HG02763 (cell line): Measurements from ENCODE around the gene FBXW2.

Source experiments
- ATAC-seq: cut with Tn5 transposase; IDR thresholded peaks from one replicate; pipeline ENCODE4 v1.9.1; 2021; ENCODE audit warnings: mild to moderate bottlenecking, moderate library complexity; ENCODE audit not compliant: unreplicated experiment

Gene FBXW2

GRCh38 chr9:120780367-120780766, 12.8 kb downstream of the FBXW2 start:
- ATAC-seq: no peak

DNA sequence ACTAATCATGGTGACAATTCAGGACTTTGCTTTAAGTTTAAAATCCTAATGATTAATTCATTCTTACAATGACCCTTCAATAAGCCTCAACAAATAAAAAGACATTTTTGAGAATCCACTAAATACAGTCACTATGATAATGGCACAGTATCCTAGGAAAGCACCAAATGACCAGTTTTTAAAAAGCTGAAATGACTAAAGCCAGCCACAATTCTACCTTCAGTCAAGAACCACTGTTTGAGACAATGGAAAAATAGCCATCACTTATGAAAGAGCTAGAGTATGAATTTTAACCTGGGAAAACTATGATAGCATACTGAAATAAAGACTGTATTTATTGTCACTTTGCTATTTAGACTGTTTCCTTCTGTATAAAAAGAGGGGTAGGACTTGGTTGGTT, 14.0 kb downstream of the FBXW2 start:
- ATAC-seq: no peak

- no peak for ATAC-seq
These were observed 14.5 kb downstream of the FBXW2 start for GRCh38 chr9:120778758-120779157.

- no peak for ATAC-seq
These were observed 16.0 kb downstream of the FBXW2 start for GRCh38 chr9:120777229-120777628.

GRCh38 chr9:120776788-120777187, 16.4 kb downstream of the FBXW2 start:
- ATAC-seq: no peak

DNA sequence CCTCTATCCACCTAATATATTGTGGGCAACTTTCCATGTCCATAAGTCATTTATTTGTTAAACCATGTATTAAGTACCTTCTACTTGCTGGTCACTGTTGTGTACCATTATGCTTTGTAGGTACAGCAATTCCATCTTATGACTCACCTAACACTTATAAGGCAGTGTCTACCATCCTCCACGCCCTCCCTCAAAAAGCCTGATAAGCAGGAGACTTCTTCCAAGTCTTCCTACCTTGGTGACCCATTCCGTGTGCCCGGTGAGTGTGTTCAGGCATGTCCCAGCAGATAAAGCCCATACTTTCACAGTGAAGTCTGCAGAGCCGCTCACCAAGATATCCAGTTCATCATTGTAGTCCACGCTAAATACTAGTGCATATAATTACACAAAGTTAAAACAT, 17.4 kb downstream of the FBXW2 start:
- no peak for ATAC-seq

- no peak for ATAC-seq
These were observed 18.5 kb downstream of the FBXW2 start for GRCh38 chr9:120774719-120775118.

- ATAC-seq: no peak
These were observed 20.0 kb downstream of the FBXW2 start for GRCh38 chr9:120773256-120773655.

DNA sequence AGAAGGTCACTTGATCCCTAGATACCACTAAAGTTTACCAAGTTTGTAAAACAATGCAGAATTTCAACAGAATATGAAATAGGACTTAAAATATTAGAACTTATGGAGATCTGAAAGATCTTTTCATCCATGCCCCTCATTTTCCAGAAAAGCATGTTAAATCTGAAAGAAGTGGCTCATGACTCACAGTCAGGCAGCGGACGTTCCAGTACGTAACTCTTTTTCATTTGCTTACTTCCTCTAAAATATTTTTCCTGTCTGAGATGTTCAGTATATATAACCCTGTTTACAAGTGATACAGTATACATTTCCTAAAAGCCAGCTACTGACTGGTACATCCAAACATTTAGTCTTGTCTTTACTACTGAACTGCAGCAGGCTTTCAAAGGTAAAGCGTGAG, 22.3 kb downstream of the FBXW2 start:
- no peak for ATAC-seq

DNA sequence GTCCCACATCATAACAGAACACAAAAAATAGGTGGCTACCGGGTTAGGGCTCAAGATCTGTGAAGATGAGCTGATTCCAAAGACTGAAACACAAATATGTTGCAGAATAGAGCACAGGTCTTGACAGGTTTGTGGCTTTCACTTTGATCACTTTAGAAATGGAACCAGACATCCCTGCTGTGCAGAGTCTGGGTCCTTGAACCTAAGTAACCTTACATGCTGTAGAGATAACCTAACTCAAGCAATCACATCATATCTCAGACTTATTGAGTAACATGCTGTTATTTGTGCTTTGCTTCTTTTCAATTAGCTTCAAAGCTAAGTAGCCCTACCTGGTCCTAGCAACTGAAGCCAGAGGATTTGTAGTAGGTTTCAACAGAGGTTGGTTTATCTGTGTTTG, 24.3 kb downstream of the FBXW2 start:
- no peak for ATAC-seq

DNA sequence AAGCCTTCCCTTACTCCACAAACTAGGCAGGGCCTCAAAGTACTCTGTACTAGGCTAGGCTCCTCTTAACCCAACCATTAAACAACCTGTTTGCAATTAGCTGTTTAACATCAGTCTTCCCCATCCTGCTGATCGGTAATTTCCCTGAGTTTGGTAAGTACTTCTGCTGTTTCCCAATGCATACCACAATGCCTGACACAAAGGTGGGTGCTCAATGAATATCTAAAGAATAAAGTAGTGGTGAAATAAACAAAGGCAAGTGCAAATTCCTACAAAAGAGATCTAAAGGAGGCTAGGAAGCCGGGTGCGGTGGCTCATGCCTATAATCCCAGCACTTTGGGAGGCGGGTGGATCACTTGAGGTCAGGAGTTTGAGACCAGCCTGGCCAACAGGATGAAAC, 25.0 kb downstream of the FBXW2 start:
- ATAC-seq: no peak

DNA sequence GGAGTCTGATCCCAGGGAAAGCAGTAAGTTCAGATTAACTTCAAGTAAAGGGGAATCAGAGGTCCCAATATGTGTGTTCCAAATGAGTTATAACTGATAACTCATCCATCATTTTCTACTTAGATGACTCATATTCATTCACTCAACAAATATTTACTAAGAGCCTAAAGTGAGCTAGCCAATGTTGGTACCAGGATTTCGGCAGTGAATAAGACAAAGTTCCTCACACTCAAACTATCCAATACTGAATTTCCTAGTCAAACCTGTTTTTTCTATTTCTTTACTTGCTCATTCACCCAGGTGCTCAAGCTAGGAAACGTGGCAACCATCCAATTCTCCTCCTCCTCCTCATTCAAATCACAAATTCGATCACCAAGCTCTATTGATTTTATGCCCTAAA, 25.8 kb downstream of the FBXW2 start:
- ATAC-seq: no peak

DNA sequence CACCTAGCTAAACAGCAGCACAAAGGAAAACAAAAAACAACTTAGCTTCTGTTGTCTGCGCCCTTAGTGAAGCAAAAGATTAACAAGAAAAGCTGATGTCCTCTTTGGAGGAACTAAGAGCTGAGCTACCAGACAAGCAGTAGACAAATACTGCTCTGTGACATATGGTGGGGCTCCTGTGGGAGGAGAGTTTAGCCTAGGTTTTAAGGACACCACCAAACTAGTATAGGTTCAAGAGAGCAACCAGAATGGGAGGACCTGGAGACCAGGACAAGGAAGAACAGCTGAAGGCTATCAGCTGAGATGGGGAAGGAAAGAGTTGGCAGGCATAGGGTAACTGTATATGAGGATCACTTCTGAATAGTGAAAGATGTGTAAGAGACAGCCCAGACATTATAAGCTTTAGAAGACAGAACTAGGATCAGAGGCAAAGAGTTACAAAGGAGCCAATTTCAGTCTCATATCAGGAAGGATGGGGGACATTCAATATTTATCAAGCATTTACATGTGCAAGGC, 27.2 kb downstream of the FBXW2 start:
- no peak for ATAC-seq

GRCh38 chr9:120764476-120764875, 28.7 kb downstream of the FBXW2 start:
- no peak for ATAC-seq

DNA sequence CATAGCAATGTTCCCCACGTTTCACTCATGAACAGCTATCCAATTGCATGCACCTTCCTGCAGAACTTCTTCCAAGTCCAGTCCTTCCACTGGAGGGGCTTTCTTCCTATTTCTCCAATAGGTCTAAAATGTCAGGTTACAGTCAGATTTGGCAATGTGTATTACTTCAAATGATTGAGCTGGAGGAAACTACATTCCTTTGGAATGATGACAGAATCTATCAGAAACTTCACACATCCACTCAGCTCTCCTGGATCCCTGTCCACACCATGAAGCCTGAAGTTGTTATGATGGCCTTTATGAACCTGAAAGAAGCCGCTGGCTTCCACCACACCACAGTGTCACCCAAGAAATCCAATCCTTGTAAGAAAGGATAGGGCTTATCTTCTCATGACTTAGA, 32.2 kb downstream of the FBXW2 start:
- ATAC-seq: no peak

DNA sequence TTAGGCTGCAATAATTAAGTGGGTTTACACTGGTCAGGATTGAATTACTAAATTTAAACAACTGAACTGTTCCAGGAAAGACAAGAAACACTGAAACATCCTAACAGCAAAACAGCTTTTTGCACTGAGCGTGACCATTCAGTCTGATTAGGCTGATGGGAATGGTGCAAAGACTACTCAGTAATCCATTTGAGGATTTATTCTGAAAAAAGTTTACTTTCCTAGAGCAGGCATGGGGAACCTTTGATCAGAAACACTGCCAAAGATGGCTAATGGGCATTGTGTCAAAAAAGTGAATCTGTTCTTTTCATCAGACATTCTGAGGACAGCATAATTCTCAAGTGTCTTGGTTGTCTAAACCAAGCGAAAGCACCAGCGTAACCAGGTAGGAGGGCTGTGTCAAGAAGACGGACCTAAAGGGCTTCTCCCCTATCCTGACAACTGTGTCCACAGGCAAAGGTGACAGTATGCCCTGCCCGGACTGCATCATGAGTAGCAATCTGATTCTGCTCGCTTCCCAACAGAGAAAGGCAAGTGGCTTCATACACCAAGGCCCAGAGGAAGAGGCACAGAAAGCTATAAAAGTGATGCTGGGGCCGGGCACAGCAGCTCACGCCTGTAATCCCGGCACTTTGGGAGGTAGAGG, 33.3 kb downstream of the FBXW2 start:
- no peak for ATAC-seq

GRCh38 chr9:120758544-120758943, 34.7 kb downstream of the FBXW2 start:
- no peak for ATAC-seq

DNA sequence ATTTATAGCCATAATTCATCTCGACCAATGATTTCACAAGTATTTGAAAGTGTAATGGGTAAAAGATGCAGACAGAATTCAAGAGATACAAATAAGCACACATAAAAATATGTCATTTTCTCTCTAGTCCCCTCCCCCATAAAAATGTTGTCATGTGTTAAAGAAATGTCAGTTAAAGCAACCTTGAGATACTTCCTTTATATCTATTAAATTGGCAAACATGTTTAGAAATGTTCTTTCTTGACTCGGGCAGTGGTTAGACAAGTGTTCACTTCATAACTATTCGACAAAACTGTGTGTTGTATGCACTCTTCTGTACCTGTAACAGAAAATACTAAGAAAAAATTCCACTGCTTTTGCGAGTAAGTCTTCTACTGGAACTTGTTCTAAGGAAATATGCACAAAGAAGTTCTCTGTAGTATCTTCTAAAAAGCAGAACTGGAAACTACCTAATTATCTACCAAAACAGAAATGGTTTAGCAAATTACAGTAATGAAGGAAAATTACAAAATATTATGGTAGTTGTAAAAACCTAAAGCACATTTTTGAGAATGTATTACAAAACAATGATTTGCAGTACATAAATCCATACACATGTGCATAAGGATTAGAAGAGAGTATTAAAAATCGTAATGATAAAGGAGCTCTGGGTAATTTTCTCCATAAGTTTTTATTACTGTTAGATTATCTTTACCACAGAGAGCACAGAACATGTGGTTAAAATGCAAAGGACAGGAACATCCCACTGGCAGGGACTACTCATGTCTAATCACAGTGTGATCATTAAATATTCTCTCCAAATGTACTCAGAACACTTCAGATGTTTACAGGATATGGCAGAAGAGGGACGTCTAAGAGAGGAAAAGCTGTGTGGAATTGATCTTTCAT, 35.9 kb downstream of the FBXW2 start:
- no peak for ATAC-seq

GRCh38 chr9:120756531-120756930, 36.7 kb downstream of the FBXW2 start:
- ATAC-seq: no peak

GRCh38 chr9:120755810-120756434, 37.3 kb downstream of the FBXW2 start:
- no peak for ATAC-seq

DNA sequence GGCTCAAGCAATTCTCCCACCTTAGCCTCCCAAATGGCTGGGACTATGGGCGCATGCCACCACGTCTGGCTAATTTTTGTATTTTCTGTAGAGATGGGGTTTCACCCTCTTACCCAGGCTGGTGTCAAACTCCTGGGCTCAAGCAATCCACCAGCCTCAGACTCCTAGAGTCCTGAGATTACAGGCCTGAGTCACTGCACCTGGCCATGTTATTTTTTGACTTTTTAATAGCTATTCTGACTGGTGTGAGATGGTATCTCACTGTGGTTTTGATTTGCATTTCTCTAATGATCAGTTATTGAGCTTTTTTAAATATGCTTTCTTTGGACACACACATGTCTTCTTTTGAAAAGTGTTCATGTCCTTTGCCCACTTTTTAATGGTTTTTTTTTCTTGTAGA, 38.2 kb downstream of the FBXW2 start:
- peak; percentile 81 for ATAC-seq

DNA sequence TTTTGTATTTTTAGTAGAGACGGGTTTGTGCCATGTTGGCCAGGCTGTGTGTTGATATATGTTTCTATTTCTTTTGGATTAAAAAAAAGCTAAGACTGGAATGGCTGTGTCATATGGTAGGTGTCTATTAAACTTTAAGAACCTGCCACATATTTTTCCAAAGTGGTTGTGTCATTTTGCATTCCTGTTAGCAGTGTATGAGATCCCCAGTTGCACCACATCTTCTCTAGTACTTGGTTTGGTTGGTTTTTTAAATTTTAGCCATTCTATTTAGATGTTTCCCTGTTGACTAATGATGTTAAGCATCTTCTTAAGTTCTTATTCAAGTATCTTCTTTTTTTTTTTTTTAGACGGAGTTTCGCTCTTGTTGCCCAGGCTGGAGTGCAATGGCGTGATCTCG, 42.8 kb downstream of the FBXW2 start:
- ATAC-seq: no peak
